HL-60 (cell line): Measurements from ENCODE around the gene ZNF764.

Experiments used
- POLR2AphosphoS5 ChIP-seq: IDR thresholded peaks from 2 replicates; pipeline ENCODE4 v1.6.1; 2012; ENCODE audit warnings: low read depth
- TF ChIP-seq, protein P1 (sequence below): IDR thresholded peaks from one replicate; pipeline ENCODE4 v1.5.1; 2011; ENCODE audit warnings: low read length, control low read depth, inconsistent platforms; ENCODE audit not compliant: insufficient read depth

GRCh38 chr16:30585400-30586191, 27.4 kb upstream of the ZNF764 start, which contains the start of gene ZNF785:
- peak; percentile 80 for TF ChIP-seq POLR2AphosphoS5
- TF ChIP-seq, protein P1, sequence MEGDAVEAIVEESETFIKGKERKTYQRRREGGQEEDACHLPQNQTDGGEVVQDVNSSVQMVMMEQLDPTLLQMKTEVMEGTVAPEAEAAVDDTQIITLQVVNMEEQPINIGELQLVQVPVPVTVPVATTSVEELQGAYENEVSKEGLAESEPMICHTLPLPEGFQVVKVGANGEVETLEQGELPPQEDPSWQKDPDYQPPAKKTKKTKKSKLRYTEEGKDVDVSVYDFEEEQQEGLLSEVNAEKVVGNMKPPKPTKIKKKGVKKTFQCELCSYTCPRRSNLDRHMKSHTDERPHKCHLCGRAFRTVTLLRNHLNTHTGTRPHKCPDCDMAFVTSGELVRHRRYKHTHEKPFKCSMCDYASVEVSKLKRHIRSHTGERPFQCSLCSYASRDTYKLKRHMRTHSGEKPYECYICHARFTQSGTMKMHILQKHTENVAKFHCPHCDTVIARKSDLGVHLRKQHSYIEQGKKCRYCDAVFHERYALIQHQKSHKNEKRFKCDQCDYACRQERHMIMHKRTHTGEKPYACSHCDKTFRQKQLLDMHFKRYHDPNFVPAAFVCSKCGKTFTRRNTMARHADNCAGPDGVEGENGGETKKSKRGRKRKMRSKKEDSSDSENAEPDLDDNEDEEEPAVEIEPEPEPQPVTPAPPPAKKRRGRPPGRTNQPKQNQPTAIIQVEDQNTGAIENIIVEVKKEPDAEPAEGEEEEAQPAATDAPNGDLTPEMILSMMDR = no peak
